Measurements from ENCODE around the gene ENG.
"Not testable (repeated sequence)": the region's sequence is repeated elsewhere in the genome, so short reads cannot be mapped to it uniquely, and the experiment has no call there.

Gene ENG

GRCh38 chr9:127865645-127866464 lies 11.4 kb upstream of the ENG start:
- no peak for DNase-seq (ENCODE audit: low spot score)

GRCh38 chr9:127863191-127863621 lies 8.7 kb upstream of the ENG start:
- DNase-seq (ENCODE audit: low spot score) = no peak

DNA sequence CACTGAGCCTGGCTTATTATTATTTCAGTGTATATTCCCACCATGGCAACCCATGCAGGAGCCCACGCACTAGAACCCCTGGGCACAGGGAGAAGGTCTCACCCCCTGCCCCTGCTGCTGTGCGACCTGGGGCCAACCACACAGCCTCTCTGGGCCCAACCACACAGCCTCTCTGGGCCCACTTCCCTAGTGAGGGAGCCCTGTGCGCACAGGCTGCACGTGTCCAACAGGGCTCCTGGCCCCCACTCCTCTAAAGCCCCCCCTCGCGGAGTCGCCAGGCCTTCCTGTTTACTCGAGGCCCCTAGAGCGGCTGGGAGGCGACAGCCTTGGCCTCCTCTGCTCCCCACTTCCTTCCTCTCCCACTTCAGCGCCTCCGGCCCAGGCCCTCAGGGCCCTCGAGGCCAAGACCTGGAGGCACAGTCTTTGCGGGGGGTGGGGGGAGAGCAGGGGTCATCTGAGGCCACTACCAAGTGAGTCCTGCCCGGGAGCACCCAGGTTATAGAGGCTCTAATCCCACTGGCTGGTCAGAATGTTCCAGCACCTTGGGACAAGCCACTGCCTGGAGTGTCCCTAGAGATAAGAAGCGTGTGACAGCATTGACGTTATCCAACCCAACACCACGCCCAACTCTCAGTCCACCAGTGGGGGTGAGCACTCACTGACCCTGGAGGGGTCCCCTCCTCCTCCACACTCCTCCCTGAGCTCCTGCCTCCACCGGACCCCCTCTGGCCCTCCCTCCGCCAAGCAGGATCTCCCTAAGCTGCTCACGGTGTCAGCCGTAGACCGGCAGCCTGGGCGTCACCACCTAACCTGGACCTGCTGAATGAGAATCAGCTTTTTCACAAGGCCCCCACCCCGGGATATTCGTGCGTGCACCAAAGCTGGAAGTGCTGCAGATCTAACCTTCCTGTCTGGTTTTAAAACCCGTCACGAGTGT lies 7.9 kb upstream of the ENG start:
- peak; percentile 72 for DNase-seq (ENCODE audit: low spot score)

DNA sequence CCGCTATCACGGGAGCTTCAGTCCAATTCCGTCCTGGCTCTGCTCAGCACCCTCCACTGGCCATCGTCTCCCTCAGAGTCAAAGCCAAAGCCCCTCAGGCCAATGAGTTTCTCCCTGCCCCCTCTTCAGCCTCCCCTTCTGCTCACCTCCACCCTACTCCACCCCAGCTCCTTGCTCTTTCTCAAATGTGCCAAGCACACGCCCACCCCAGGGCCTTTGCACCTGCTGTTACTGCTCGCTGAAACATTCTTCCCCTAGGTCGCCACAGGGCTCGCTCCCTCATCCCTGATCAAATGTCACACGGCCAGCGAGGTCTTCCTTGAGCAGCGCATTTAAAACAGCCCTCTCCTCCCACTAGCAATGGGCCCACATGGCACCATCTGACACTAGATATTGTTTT lies 6.3 kb upstream of the ENG start:
- no peak for DNase-seq (ENCODE audit: low spot score)

DNA sequence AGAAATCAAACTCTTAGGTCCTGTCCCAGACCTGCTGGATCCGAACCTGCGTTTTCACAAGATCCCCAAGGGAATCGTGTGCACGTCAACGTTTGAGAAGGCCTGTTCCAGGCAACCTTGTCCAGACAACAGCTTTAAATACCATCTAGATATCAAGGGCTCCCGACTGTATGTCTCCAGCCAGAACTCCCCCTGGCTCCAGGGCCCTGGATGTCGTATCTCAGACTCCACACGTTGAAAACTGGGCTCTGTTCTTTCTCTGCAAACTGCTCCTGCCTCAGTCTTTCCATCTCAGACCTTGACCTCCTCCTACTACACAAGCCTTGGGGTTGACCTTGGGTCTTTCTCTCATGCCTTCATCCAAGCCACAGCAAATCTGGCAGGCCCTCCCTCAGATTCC lies 5.8 kb upstream of the ENG start:
- DNase-seq (ENCODE audit: low spot score) = no peak

DNA sequence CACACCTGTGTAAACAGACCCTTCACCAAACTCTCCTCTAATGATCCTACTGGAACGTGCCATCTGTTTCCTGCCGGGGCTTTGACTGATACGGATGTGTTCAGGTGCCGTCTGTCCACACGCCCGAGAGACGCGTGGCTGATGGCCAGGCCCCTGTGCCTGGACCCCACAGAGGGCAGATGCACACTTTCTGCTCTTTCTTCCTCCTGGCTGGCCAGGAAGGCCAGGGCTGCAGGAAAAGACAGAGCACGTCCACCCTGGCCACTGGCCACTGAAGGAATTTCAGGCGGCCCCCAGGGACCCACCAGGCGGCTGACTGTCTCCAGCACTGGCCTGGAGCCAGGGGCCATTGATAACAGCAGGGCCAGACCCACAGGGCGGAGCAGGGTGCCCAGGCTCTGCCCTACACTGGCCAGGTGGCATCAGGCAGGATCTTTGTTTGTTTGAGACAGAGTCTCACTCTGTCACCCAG lies 3.6 kb upstream of the ENG start:
- DNase-seq (ENCODE audit: low spot score) = peak; percentile 61

GRCh38 chr9:127857278-127857677 lies 2.8 kb upstream of the ENG start:
- no peak for DNase-seq (ENCODE audit: low spot score)

GRCh38 chr9:127856729-127857116 lies 2.3 kb upstream of the ENG start:
- DNase-seq (ENCODE audit: low spot score) = peak; percentile 73

GRCh38 chr9:127856094-127856728 lies 1.8 kb upstream of the ENG start:
- DNase-seq (ENCODE audit: low spot score) = no peak

GRCh38 chr9:127855522-127855921 lies 1.1 kb upstream of the ENG start:
- no peak for DNase-seq (ENCODE audit: low spot score)

- no peak for DNase-seq (ENCODE audit: low spot score)
Observed at GRCh38 chr9:127854960-127855359, 502 bp upstream of the ENG start.

DNA sequence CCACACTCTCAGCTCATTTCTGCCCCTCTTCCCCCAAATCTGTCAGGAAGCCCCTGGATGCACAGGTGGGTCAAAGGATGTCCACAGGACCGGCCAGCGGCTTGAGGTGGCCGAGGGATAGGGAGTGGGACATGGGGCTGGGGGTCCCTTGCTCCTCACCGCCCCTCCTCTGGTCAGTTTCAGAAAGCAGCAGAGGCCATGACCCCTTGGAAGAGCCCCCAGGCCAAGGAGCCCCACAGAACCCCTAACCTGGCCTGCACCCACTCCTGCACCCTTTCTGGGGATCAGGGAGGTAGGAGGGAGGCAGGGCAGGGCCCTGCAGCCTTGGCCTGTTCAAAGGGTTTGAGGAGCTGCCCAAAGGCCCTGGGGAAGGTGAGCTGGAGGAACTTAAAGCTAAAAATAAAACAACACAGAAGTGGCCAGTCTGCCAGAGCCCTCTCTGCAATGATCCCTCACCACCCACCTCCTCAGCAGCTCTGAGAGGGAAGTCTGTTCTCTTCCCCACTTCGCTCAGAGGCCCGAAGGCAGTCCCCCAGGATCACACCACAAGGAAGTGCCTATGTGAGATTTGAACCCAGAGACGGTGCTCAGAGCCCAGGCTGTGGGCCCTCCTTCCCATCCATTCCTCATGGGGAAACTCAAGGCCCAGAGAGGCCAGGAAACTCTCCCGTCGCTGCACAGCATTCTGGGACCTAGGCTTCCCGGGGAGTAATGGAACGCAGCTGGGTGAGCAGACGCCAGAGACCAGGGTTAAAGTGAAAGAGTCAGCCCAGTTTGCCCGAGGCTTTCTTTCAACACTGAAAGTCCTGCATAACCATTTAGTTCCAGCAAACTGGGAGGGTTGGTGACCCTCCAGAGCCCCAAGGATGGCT lies 910 bp downstream of the ENG start:
- no peak for DNase-seq (ENCODE audit: low spot score)

DNA sequence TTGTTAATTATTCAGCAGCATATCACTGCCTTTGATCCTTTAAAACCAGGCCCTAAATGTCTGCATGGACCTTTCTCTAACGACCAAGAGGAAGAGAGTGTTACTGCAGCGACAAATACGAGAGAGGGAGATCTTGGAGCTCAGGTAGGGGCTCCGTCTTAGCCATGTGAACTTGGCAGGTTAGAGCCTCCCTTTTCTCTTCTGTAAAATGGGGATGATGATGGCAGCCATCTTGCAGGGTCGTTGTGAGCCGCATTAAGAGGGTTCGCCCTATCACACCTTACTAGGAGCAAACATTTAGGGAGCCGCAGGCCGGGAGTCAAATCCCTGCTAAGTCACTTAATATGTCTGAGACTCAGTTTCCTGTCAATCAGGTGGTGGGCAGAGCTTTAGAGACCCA lies 1.6 kb downstream of the ENG start:
- no peak for DNase-seq (ENCODE audit: low spot score)

DNA sequence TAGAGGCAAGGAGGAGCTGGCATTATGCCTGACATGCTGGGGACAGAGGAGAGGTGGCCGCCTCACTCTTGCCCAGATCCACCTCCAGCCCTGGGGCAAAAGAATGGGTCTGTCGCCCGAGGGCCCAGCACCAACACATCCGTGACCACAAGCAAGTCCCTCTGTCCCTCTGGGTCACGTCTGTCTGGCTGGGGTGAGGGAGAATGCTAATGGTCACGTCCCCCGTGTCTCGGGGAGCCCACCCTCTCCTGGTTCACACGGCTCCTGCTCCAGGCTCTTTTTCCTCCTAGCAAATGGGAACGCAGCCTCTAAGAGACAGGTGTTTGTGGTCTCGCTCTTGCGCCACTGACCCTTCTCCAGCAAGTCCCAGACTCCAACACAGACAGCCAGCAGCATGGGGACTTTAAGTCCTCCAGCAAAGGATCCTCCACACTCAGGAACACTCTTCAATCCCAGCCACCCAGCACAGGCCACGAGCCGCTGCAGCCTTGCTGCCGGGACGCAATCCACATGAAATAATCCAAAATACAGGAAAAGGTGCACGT lies 4.1 kb downstream of the ENG start:
- DNase-seq (ENCODE audit: low spot score) = no peak

- DNase-seq (ENCODE audit: low spot score) = no peak
Observed at GRCh38 chr9:127848756-127849504, 5.5 kb downstream of the ENG start.

DNA sequence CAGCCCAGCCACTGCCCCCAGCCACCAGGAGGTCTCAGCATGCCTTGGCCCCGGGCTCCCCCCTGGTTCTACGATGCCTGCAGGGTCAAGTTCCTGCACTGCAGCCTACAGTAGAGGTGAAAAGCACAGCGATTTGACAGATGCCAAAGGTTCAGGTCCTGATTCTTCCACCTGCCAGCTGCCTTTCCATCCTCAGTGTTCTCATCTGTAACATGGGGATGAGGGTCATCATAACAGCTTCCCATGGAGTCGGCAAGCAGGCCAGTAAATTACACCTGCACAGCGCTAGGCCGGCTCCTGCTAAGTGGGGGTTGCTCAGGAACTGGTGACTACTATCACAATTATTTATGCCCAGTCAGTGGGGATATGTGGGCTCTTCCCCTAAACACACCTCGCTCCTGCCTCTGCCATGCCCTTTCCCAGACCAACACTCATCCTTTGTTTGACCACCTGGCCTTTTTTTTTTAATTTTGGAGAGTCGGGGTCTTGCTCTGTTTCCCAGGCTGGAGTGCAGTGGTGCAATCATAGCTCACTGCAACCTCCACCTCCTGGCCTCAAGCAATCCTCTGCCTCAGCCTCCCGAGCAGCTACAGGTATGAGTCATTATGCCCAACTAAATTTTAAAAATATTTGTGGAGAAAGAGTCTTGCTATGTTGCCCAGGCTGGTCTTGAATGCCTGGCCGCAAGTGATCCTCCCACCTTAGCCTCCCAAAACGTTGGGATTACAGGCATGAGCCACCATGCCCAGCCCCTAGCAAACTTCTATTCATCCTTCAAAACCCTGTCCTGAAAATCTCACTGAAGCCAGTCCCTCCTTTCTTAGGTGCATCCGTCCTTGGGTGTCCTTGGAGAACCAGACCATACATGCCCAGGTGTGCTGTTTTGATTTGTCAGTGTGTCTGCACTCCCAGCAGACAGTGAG lies 6.4 kb downstream of the ENG start:
- DNase-seq (ENCODE audit: low spot score) = no peak

- DNase-seq (ENCODE audit: low spot score) = no peak
Observed at GRCh38 chr9:127847178-127847510, 7.3 kb downstream of the ENG start.

DNA sequence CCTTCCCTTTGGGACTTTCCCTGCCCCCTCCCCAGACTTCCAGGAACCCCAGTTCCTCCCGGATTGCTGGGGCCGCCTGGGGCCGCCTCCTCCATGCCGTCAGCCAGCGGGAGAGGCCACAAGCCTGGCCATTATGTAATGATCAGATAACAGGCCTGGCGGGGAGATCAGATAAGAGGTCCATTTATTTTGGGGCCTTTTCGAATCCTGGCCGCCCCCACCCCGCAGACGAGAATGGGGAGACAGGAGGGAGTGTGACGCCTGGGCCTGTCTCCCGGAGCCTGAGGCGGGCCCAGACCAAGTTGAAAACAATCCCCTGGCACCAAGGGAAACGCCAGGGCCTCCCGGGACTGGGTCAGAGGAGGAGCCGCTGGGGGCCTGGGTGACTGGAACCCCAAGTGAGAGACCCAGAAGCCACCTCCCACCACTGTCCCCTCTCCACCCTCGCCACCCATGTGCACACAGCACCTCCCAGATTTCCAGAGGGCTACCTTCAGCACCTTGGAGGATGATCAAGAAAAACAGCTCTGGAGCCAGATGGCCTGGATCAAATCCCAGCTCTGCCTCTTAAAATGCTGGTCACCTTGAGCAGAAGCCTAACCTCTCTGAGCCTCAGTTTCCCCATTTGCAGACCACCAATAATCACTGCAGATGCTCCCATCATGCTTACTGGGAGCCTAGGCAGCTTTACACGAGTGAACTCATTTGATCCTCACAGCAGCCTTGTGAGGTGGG lies 7.8 kb downstream of the ENG start:
- DNase-seq (ENCODE audit: low spot score) = no peak

DNA sequence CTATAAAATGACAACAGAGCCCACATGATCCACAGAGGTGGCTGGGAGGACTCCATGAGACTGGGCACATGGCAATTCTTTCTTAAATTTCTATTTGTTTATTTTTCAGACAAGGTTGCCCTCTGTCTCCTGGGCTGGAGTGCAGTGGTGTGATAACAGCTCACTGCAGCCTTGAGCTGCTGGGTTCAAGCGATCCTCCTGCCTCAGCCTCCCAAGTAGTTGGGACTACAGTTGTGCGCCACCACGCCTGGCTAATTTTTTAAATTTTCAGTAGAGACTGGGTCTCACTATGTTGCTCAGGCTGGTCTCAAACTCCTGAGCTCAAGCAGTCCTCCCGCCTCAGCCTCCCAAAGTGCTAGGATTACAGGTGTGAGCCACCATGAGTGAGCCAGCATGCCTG lies 8.8 kb downstream of the ENG start:
- DNase-seq (ENCODE audit: low spot score) = not testable (repeated sequence)

All from hematopoietic multipotent progenitor cell treated with erythropoietin and hydrocortisone succinate and interleukin-3 and kit ligand, for 17 days (in vitro differentiated cells).